ENCODE data around the gene TMC1.

DNA sequence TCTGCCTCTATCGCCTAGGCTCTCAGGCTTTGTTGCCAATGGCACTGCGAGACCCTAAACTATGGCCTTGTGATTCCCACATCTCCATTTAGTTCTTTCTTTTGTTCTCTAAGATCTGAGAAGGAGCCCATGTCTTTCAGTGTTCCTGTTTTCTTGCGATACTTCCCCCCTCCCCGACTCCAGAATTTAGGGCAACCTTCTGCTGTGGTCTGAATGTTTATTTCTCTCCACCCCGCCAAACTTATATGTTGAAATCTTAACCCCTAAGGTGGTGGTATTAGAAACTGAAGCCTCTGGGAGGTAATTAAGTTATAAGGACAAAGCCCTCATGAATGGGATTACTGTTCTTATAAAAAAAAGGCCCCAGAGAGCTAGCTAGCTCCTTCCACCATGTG, 6.4 kb downstream of the TMC1 start:
- TF ChIP-seq POLR2A (IDR thresholded peaks at IDR 0.05) = no peak
- TF ChIP-seq, protein P1, sequence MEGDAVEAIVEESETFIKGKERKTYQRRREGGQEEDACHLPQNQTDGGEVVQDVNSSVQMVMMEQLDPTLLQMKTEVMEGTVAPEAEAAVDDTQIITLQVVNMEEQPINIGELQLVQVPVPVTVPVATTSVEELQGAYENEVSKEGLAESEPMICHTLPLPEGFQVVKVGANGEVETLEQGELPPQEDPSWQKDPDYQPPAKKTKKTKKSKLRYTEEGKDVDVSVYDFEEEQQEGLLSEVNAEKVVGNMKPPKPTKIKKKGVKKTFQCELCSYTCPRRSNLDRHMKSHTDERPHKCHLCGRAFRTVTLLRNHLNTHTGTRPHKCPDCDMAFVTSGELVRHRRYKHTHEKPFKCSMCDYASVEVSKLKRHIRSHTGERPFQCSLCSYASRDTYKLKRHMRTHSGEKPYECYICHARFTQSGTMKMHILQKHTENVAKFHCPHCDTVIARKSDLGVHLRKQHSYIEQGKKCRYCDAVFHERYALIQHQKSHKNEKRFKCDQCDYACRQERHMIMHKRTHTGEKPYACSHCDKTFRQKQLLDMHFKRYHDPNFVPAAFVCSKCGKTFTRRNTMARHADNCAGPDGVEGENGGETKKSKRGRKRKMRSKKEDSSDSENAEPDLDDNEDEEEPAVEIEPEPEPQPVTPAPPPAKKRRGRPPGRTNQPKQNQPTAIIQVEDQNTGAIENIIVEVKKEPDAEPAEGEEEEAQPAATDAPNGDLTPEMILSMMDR (IDR thresholded peaks at IDR 0.05) = no peak

Measured in ovary (tissue), 3 donors.